WI38 (cell line): ENCODE measurements around the gene WWOX.

Source experiments
- H3K4me3 ChIP-seq: 2 replicates; pipeline ENCODE4 v1.5.1; 2011; ENCODE audit warnings: low read depth, mild to moderate bottlenecking, control low read depth, low read length
- CTCF ChIP-seq: IDR thresholded peaks from 2 replicates; pipeline ENCODE4 v1.5.1; 2012; ENCODE audit warnings: low read depth, mild to moderate bottlenecking, control low read depth, low read length

The WWOX gene

GRCh38 chr16:78365366-78365765 is 265.9 kb downstream of the WWOX start:
- no peak for TF ChIP-seq CTCF
- no peak overlapping the region for H3K4me3 ChIP-seq

GRCh38 chr16:78368121-78369102 is 269.0 kb downstream of the WWOX start:
- no peak overlapping the region for H3K4me3 ChIP-seq
- TF ChIP-seq CTCF: no peak

- H3K4me3 ChIP-seq: no peak overlapping the region
- TF ChIP-seq CTCF: no peak
Observed at GRCh38 chr16:78372277-78372676, 272.8 kb downstream of the WWOX start.

DNA sequence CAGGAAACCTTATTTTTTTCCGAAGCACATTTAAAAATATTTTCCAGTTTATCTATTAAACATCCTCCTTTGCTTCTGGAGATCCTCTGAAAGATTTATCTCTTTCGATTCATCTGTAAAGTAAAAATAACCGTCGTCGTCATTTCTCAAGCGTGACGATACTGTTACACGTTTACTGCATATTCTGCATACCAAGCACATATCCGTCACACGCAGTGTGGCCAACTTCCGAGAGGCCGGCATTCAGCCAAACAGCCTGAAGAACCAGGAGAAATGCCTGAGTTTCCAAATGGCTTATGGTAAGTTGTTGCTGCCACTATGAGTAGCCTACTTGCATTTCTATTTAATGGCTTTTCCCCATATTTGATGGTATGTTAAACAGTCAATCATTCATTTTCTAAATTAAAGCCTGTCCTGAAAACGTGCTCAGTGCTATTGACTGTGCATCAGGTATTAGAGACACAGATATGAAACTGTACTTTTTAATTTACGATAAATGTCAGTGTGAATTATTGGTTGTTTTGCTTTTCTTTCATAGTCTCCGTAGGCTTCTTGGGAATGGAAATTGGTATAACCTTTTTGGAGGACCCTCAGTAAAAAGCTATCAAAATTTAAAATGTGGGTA is 275.7 kb downstream of the WWOX start:
- TF ChIP-seq CTCF: no peak
- no peak overlapping the region for H3K4me3 ChIP-seq

DNA sequence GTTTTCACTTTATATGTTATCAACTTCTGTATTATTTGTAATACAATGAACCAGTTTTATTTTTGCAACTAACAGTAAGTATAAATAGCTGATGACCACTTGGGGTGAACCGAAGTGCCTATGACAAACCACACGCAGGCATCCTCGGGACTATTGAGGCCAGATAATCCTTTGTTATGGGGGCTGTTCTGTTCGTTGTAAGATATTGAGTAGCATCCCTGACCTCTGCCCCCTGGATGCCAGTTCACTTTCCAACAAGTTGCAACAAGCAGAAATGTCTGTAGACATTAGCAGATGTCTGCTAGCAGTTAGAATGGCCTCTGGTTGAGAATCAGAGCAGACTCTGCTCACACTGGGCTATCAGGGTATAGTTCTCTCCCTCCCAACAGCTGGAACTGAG is 277.0 kb downstream of the WWOX start:
- no peak for TF ChIP-seq CTCF
- no peak overlapping the region for H3K4me3 ChIP-seq

DNA sequence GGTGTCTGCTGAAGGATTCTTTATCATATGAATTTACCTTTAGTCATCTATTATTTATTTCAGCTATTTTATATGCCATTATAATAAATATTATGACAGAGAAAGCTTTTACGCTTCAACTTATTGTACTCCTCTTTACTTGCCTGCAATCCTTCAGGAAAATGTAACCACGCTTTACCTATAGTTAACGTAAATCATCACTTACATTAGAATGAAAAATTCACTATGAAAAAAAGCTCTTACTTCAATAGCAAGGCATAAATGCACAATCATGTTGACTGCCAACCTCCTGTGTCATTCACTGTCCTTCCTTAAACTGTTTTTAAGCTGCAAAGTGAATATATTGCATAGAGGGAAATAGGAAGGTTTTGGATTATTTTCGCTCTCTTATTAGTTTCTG is 277.9 kb downstream of the WWOX start:
- TF ChIP-seq CTCF: no peak
- H3K4me3 ChIP-seq: no peak overlapping the region

DNA sequence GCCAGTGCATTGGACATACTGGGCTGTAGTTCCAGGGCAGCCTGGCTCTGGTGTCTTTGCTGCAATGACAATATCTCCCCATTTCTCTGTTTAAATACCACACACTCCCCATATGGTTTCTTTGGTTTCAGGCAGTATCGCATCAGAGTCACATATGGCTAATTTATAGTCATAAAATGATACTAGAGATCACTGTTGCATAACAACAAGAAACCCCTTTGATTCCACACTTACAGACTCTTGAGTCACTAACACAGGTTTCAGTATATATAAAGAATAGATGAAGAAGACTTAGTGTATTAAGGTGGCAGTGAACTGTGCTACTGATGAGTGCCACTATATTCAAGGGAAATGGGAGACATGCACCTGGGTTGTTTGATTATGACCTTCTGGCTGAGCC is 281.6 kb downstream of the WWOX start:
- no peak for TF ChIP-seq CTCF
- no peak overlapping the region for H3K4me3 ChIP-seq
